NCI-H226 (cell line): ENCODE results near the gene GJE1.

Experiments used
- DNase-seq: peaks from one replicate; pipeline ENCODE4 v3.0.0-alpha.2; 2015

Gene GJE1

GRCh38 chr6:142167071-142167470 is 34.3 kb downstream of the GJE1 start:
- DNase-seq: no peak

- DNase-seq: no peak
Observed at GRCh38 chr6:142167486-142167885, 34.8 kb downstream of the GJE1 start.

GRCh38 chr6:142171351-142171750 is 38.6 kb downstream of the GJE1 start:
- no peak for DNase-seq

GRCh38 chr6:142172758-142173157 is 40.0 kb downstream of the GJE1 start:
- DNase-seq: no peak

- no peak for DNase-seq
Observed at GRCh38 chr6:142173980-142174379, 41.3 kb downstream of the GJE1 start.

- DNase-seq: no peak
Observed at GRCh38 chr6:142174703-142175102, 42.0 kb downstream of the GJE1 start.

- DNase-seq: no peak
Observed at GRCh38 chr6:142178129-142178528, 45.4 kb downstream of the GJE1 start.

- DNase-seq: no peak
Observed at GRCh38 chr6:142182004-142182403, 49.3 kb downstream of the GJE1 start.

GRCh38 chr6:142183351-142183750 is 50.6 kb downstream of the GJE1 start:
- no peak for DNase-seq

GRCh38 chr6:142184307-142184706 is 51.6 kb downstream of the GJE1 start:
- no peak for DNase-seq
